PC-3 (cell line): ENCODE data around the gene PTH1R.

Experiments
- EZH2 ChIP-seq: fragments of 300-600 bp; sonication (generic); IDR thresholded peaks from one replicate; pipeline ENCODE4 v1.6.1; 2017; ENCODE audit warnings: antibody characterized with exemption, mild to moderate bottlenecking, low read length; ENCODE audit not compliant: unreplicated experiment
- TF ChIP-seq, protein P1 (sequence below): fragments of 300-600 bp; sonication (generic); conservative IDR thresholded peaks from 2 replicates; pipeline ENCODE4 v1.5.1; 2017; ENCODE audit warnings: antibody characterized with exemption, low read depth, mild to moderate bottlenecking, low read length

GRCh38 chr3:46901061-46901460 lies 23.5 kb downstream of the PTH1R start:
- TF ChIP-seq, protein P1, sequence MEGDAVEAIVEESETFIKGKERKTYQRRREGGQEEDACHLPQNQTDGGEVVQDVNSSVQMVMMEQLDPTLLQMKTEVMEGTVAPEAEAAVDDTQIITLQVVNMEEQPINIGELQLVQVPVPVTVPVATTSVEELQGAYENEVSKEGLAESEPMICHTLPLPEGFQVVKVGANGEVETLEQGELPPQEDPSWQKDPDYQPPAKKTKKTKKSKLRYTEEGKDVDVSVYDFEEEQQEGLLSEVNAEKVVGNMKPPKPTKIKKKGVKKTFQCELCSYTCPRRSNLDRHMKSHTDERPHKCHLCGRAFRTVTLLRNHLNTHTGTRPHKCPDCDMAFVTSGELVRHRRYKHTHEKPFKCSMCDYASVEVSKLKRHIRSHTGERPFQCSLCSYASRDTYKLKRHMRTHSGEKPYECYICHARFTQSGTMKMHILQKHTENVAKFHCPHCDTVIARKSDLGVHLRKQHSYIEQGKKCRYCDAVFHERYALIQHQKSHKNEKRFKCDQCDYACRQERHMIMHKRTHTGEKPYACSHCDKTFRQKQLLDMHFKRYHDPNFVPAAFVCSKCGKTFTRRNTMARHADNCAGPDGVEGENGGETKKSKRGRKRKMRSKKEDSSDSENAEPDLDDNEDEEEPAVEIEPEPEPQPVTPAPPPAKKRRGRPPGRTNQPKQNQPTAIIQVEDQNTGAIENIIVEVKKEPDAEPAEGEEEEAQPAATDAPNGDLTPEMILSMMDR: no peak
- no peak for TF ChIP-seq EZH2
